HuH-7 (cell line): Measurements from ENCODE around the gene CMBL.
"Not testable (repeated sequence)": the region's sequence is repeated elsewhere in the genome, so short reads cannot be mapped to it uniquely, and the experiment has no call there.

Source experiments
- DNase-seq: peaks from one replicate; pipeline ENCODE4 v3.0.0; 2011; ENCODE audit warnings: low spot score

Gene CMBL

GRCh38 chr5:10257870-10258269 is 49.8 kb downstream of the CMBL start:
- no peak for DNase-seq

- no peak for DNase-seq
Observed at GRCh38 chr5:10254686-10255085, 53.0 kb downstream of the CMBL start.

GRCh38 chr5:10253390-10253789 is 54.3 kb downstream of the CMBL start:
- no peak for DNase-seq

GRCh38 chr5:10251405-10251804 is 56.3 kb downstream of the CMBL start:
- no peak for DNase-seq

GRCh38 chr5:10250806-10251276 is 56.9 kb downstream of the CMBL start:
- DNase-seq, result no peak

GRCh38 chr5:10249948-10250805 is 57.5 kb downstream of the CMBL start, which contains the start of gene CCT5:
CCT5 (plus strand) TSS chr5:10250280; CDS start chr5:10250341, 61 bp downstream.
- peak; percentile 84 for DNase-seq

GRCh38 chr5:10248378-10249260 is 59.1 kb downstream of the CMBL start:
- DNase-seq, result no peak

GRCh38 chr5:10247217-10247616 is 60.5 kb downstream of the CMBL start:
- DNase-seq, result not testable (repeated sequence)

GRCh38 chr5:10246761-10247160 is 60.9 kb downstream of the CMBL start:
- DNase-seq, result no peak

- peak; percentile 15 for DNase-seq
Observed at GRCh38 chr5:10244342-10244944, 63.3 kb downstream of the CMBL start.

GRCh38 chr5:10243660-10244240 is 64.0 kb downstream of the CMBL start:
- no peak for DNase-seq

- DNase-seq, result no peak
Observed at GRCh38 chr5:10235350-10235749, 72.4 kb downstream of the CMBL start.

- peak; percentile 42 for DNase-seq
Observed at GRCh38 chr5:10233505-10233904, 74.2 kb downstream of the CMBL start.

GRCh38 chr5:10233011-10233410 is 74.7 kb downstream of the CMBL start:
- DNase-seq, result no peak

GRCh38 chr5:10232386-10232785 is 75.3 kb downstream of the CMBL start:
- no peak for DNase-seq

- DNase-seq, result no peak
Observed at GRCh38 chr5:10229306-10230048, 78.2 kb downstream of the CMBL start.

- no peak for DNase-seq
Observed at GRCh38 chr5:10228288-10228687, 79.4 kb downstream of the CMBL start.
